Neural cell (in vitro differentiated cells): ENCODE measurements around the gene F7.

Experiments
- CTCF ChIP-seq: fragments of 450-650 bp; IDR thresholded peaks from 2 replicates; pipeline ENCODE4 v1.5.1; 2014; ENCODE audit warnings: antibody characterized with exemption, mild to moderate bottlenecking, moderate library complexity; ENCODE audit not compliant: poor library complexity, severe bottlenecking
- MXI1 ChIP-seq: fragments of 450-650 bp; conservative IDR thresholded peaks from 2 replicates; pipeline ENCODE4 v1.6.1; 2014; ENCODE audit warnings: antibody characterized with exemption, mild to moderate bottlenecking; ENCODE audit not compliant: poor library complexity, severe bottlenecking
- POLR2AphosphoS5 ChIP-seq: IDR thresholded peaks from 2 replicates; pipeline ENCODE4 v1.6.1; 2012
- SMC3 ChIP-seq: fragments of 450-650 bp; conservative IDR thresholded peaks from 2 replicates; pipeline ENCODE4 v1.6.1; 2014; ENCODE audit warnings: antibody characterized with exemption, mild to moderate bottlenecking, moderate library complexity; ENCODE audit not compliant: poor library complexity

GRCh38 chr13:113059891-113060290 lies 45.7 kb upstream of the F7 start:
- TF ChIP-seq CTCF (no peak), SMC3 (no peak), MXI1 (no peak), POLR2AphosphoS5 (no peak)
